OCI-LY7 (cell line): ENCODE data around the gene CD3G. TPM values are rescaled to one million over a fixed set of nuclear protein-coding genes. Genes with fewer than 3 reads are reported as not detected.

Experiments
- BruUV-seq: library from RNA; stranded (reverse); fragments of 400-500 nt; replicated peaks from 2 replicates; lab custom pipeline; 2021; lab: Mats Ljungman, UMichigan
- CTCF ChIA-PET: fragments of 300-600 bp; sonication (Branson Sonifier 250); formaldehyde crosslinking; loops from one replicate; lab custom pipeline; 2022; ENCODE audit warnings: antibody characterized with exemption; ENCODE audit not compliant: unreplicated experiment; lab: Charles Lee
- POLR2A ChIA-PET: fragments of 300-600 bp; sonication (Branson Sonifier 250); formaldehyde crosslinking; loops from one replicate; lab custom pipeline; 2022; ENCODE audit warnings: antibody characterized with exemption; lab: Charles Lee
- DNase-seq: peaks from one replicate; pipeline ENCODE4 v3.0.0-alpha.2; 2015; ENCODE audit warnings: low spot score
- H2AFZ ChIP-seq: fragments of 200-600 bp; sonication (generic), shearing (Covaris generic); 2 replicates; pipeline ENCODE4 v1.6.1; 2014; ENCODE audit warnings: mild to moderate bottlenecking, antibody characterized with exemption, low read length, moderate library complexity
- H3K27ac ChIP-seq: fragments of 200-600 bp; sonication (generic); 2 replicates; pipeline ENCODE4 v1.5.1; 2014; ENCODE audit warnings: mixed run types, low read depth, mild to moderate bottlenecking, moderate library complexity, low read length, inconsistent platforms; ENCODE audit not compliant: poor library complexity, severe bottlenecking
- H3K36me3 ChIP-seq: fragments of 200-600 bp; sonication (generic); 2 replicates; pipeline ENCODE4 v1.6.1; 2014; ENCODE audit warnings: mild to moderate bottlenecking, antibody characterized with exemption, low read length, moderate library complexity, mixed read lengths; ENCODE audit not compliant: insufficient read depth
- H3K4me1 ChIP-seq: fragments of 200-600 bp; sonication (generic); 2 replicates; pipeline ENCODE4 v1.5.1; 2014; ENCODE audit warnings: mild to moderate bottlenecking, low read length; ENCODE audit not compliant: insufficient read depth, poor library complexity, severe bottlenecking
- H3K4me2 ChIP-seq: fragments of 200-600 bp; sonication (generic); 2 replicates; pipeline ENCODE4 v1.6.1; 2014; ENCODE audit warnings: mild to moderate bottlenecking, low read length
- H3K4me3 ChIP-seq: fragments of 200-600 bp; sonication (generic); 2 replicates; pipeline ENCODE4 v1.5.1; 2014; ENCODE audit warnings: mild to moderate bottlenecking, low read depth, low read length; ENCODE audit not compliant: poor library complexity, severe bottlenecking
- H3K79me2 ChIP-seq: fragments of 200-600 bp; sonication (generic); 2 replicates; pipeline ENCODE4 v1.6.1; 2016; ENCODE audit warnings: low read depth, mild to moderate bottlenecking, low read length, moderate library complexity, mixed read lengths; ENCODE audit not compliant: insufficient read depth
- H3K9me2 ChIP-seq: fragments of 200-600 bp; sonication (generic); 2 replicates; pipeline ENCODE4 v1.6.1; 2016; ENCODE audit warnings: mild to moderate bottlenecking, low read length, mixed read lengths; ENCODE audit not compliant: insufficient read depth
- H3K9me3 ChIP-seq: fragments of 200-600 bp; sonication (generic); 2 replicates; pipeline ENCODE4 v1.6.1; 2014; ENCODE audit warnings: mild to moderate bottlenecking, mixed run types, low read length, mixed read lengths
- H4K20me1 ChIP-seq: fragments of 200-600 bp; sonication (generic); 2 replicates; pipeline ENCODE4 v1.6.1; 2014; ENCODE audit warnings: mild to moderate bottlenecking, antibody characterized with exemption, low read length, moderate library complexity, mixed read lengths; ENCODE audit not compliant: insufficient read depth
- EZH2phosphoT487 ChIP-seq: fragments of 200-600 bp; sonication (generic); IDR thresholded peaks from 2 replicates; pipeline ENCODE4 v1.6.1; 2018; ENCODE audit warnings: low read depth, borderline replicate concordance, mild to moderate bottlenecking, mixed run types, antibody characterized with exemption, low read length, moderate library complexity, mixed read lengths
- intact Hi-C: fragments of 100-400 bp; cut with micrococcal nuclease; formaldehyde crosslinking; loops from one replicate; pipeline ENCODE4 v1.10.0; 2022; ENCODE audit not compliant: unreplicated experiment
- total RNA-seq, 2 experiments: library from RNA; depleted of rRNA in 1 of 2; stranded (reverse); fragments of >200 nt in 1 of 2; shearing (Covaris generic) in 1 of 2; gene quantifications; 2 replicates each; pipeline ENCODE4 v1.2.3, GENCODE V29; 2014 to 2022
- TF ChIP-seq, protein P1 (sequence below): fragments of 200-600 bp; sonication (generic); conservative IDR thresholded peaks from 2 replicates; pipeline ENCODE4 v1.5.1; 2014; ENCODE audit warnings: mild to moderate bottlenecking, antibody characterized with exemption, low read length, moderate library complexity, mixed read lengths

Gene CD3G
- total RNA-seq, 2 experiments from 2014 or later: not detected

DNA sequence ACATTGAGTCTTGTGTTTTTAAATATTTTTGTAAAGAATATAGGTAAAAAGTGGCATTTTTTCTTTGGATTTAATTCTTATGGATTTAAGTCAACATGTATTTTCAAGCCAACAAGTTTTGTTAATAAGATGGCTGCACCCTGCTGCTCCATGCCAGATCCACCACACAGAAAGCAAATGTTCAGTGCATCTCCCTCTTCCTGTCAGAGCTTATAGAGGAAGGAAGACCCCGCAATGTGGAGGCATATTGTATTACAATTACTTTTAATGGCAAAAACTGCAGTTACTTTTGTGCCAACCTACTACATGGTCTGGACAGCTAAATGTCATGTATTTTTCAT, 39.9 kb upstream of the CD3G start:
- no peaks in the 10 kb centered on the region for H3K9me3 ChIP-seq
- H4K20me1 ChIP-seq: no peaks in the 10 kb centered on the region
- no peak overlapping the region for H3K4me3 ChIP-seq
- peak overlapping the region; percentile 89 for H2AFZ ChIP-seq
- DNase-seq: no peak
- peaks cover 13% of the 10 kb centered on the region for H3K4me1 ChIP-seq
- POLR2A ChIA-PET: interaction anchor here (0.9 to 1.8 kb wide), 4 partner anchors 11 to 439 kb away, joined by 3 to 4 read pairs (median 4); partner anchors contain the start of gene MPZL3
- no peaks in the 10 kb centered on the region for H3K36me3 ChIP-seq
- H3K4me2 ChIP-seq: peak overlapping the region; percentile 39
- intact Hi-C loops: no loop called here
- no peaks in the 10 kb centered on the region for H3K79me2 ChIP-seq
- no peaks in the 10 kb centered on the region for H3K9me2 ChIP-seq
- CTCF ChIA-PET: no interaction called here
- no peak overlapping the region for H3K27ac ChIP-seq
- no TSS peak for BruUV-seq
- TF ChIP-seq EZH2phosphoT487: no peak
- TF ChIP-seq, protein P1, sequence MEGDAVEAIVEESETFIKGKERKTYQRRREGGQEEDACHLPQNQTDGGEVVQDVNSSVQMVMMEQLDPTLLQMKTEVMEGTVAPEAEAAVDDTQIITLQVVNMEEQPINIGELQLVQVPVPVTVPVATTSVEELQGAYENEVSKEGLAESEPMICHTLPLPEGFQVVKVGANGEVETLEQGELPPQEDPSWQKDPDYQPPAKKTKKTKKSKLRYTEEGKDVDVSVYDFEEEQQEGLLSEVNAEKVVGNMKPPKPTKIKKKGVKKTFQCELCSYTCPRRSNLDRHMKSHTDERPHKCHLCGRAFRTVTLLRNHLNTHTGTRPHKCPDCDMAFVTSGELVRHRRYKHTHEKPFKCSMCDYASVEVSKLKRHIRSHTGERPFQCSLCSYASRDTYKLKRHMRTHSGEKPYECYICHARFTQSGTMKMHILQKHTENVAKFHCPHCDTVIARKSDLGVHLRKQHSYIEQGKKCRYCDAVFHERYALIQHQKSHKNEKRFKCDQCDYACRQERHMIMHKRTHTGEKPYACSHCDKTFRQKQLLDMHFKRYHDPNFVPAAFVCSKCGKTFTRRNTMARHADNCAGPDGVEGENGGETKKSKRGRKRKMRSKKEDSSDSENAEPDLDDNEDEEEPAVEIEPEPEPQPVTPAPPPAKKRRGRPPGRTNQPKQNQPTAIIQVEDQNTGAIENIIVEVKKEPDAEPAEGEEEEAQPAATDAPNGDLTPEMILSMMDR: no peak

DNA sequence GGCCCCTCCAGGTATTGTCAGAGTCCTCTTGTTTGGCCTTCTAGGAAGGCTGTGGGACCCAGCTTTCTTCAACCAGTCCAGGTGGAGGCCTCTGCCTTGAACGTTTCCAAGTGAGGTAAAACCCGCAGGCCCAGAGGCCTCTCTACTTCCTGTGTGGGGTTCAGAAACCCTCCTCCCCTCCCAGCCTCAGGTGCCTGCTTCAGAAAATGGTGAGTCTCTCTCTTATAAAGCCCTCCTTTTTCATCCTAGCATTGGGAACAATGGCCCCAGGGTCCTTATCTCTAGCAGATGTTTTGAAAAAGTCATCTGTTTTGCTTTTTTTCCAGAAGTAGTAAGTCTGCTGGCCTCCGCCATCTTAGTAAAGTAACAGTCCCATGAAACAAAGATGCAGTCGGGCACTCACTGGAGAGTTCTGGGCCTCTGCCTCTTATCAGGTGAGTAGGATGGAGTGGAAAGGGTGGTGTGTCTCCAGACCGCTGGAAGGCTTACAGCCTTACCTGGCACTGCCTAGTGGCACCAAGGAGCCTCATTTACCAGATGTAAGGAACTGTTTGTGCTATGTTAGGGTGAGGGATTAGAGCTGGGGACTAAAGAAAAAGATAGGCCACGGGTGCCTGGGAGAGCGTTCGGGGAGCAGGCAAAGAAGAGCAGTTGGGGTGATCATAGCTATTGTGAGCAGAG, 39.4 kb upstream of the CD3G start, which contains the start of gene CD3E:
Gene CD3E (plus strand): TSS at position 163 of the 681 bp plus-strand sequence. CDS start 223 bp downstream, at position 386.
- Histone ChIP-seq H3K79me2 (no peaks in the 10 kb centered on the region), H3K4me1 (peaks cover 13% of the 10 kb centered on the region), H3K36me3 (no peaks in the 10 kb centered on the region), H3K27ac (no peak within 1 kb of the TSS), H3K4me3 (no peak within 1 kb of the TSS), H2AFZ (peak within 1 kb of the TSS; percentile 89), H3K9me2 (no peaks in the 10 kb centered on the region), H3K4me2 (peak within 1 kb of the TSS; percentile 39), H4K20me1 (no peaks in the 10 kb centered on the region), H3K9me3 (no peaks in the 10 kb centered on the region)
- DNase-seq: peak; percentile 37
- no TSS peak for BruUV-seq
- no peak for TF ChIP-seq EZH2phosphoT487
- ChIA-PET POLR2A (interaction anchor here (0.9 to 1.8 kb wide), 7 partner anchors 9 to 439 kb away, joined by 3 to 4 read pairs (median 4); partner anchors contain the start of gene MPZL3), CTCF (interaction anchor here (0.6 kb wide), 2 partner anchors 9 to 79 kb away, joined by 3 read pairs; no protein-coding TSS in a partner anchor)
- intact Hi-C loops: no loop called here

DNA sequence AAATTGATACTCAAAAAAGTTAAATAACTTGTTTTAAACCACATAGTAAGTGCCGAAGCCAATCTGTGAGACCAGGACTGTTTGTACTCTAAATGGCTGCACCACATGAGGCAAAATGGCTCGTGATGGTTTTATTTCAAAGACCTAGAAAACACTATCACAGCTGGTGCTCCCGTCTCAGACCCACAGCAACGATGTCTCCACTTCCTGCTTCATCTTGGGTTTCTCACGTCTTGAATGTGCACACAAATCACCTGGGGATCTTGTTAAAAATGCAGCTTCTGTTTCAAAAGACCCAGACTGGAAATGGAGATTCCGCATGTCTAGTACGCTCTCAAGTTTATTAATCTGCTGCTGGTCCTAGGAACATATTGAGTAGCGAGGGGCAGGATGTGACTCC, 38.4 kb upstream of the CD3G start:
- no peaks in the 10 kb centered on the region for H3K79me2 ChIP-seq
- H3K36me3 ChIP-seq: no peaks in the 10 kb centered on the region
- CTCF ChIA-PET: no interaction called here
- TF ChIP-seq EZH2phosphoT487: no peak
- TF ChIP-seq, protein P1: no peak
- H3K4me3 ChIP-seq: no peak overlapping the region
- H3K4me1 ChIP-seq: peaks cover 15% of the 10 kb centered on the region
- POLR2A ChIA-PET: interaction anchor here (0.9 to 1.3 kb wide), 3 partner anchors 10 to 72 kb away, joined by 3 to 4 read pairs (median 4); no protein-coding TSS in a partner anchor
- peak overlapping the region; percentile 52 for H2AFZ ChIP-seq
- H3K27ac ChIP-seq: no peak overlapping the region
- intact Hi-C loops: no loop called here
- H3K4me2 ChIP-seq: no peak overlapping the region
- H4K20me1 ChIP-seq: no peaks in the 10 kb centered on the region
- H3K9me3 ChIP-seq: no peaks in the 10 kb centered on the region
- H3K9me2 ChIP-seq: no peaks in the 10 kb centered on the region
- BruUV-seq: no TSS peak
- DNase-seq: no peak
